ENCODE results near the gene BBS10.
"Not testable (repeated sequence)": the region's sequence is repeated elsewhere in the genome, so short reads cannot be mapped to it uniquely, and the experiment has no call there.

BBS10 gene

GRCh38 chr12:76329159-76329558 lies 19.1 kb downstream of the BBS10 start:
- DNase-seq, result no peak

GRCh38 chr12:76319595-76320319 lies 28.5 kb downstream of the BBS10 start:
- DNase-seq, result not testable (repeated sequence)

- DNase-seq, result no peak
Measured at GRCh38 chr12:76318773-76319594, 29.2 kb downstream of the BBS10 start.

GRCh38 chr12:76317976-76318375 lies 30.2 kb downstream of the BBS10 start:
- DNase-seq, result no peak

- DNase-seq, result no peak
Measured at GRCh38 chr12:76316468-76316867, 31.7 kb downstream of the BBS10 start.

- no peak for DNase-seq
Measured at GRCh38 chr12:76313299-76313698, 34.9 kb downstream of the BBS10 start.

- no peak for DNase-seq
Measured at GRCh38 chr12:76312315-76312714, 35.9 kb downstream of the BBS10 start.

GRCh38 chr12:76311796-76312195 lies 36.4 kb downstream of the BBS10 start:
- no peak for DNase-seq

- no peak for DNase-seq
Measured at GRCh38 chr12:76310110-76310509, 38.1 kb downstream of the BBS10 start.

GRCh38 chr12:76308866-76309265 lies 39.3 kb downstream of the BBS10 start:
- no peak for DNase-seq

GRCh38 chr12:76307083-76307482 lies 41.1 kb downstream of the BBS10 start:
- DNase-seq, result no peak

GRCh38 chr12:76303989-76304460 lies 44.2 kb downstream of the BBS10 start:
- no peak for DNase-seq

- DNase-seq, result no peak
Measured at GRCh38 chr12:76303365-76303764, 44.9 kb downstream of the BBS10 start.

GRCh38 chr12:76300297-76300665 lies 47.9 kb downstream of the BBS10 start:
- no peak for DNase-seq

GRCh38 chr12:76299536-76300296 lies 48.5 kb downstream of the BBS10 start:
- DNase-seq, result no peak

Data from CD4-positive, alpha-beta T cell treated with Interferon gamma for 1 hour (primary cell).